Suprapubic skin (tissue), 4 donors: ENCODE measurements around the gene GRM7.

Source experiments
- CTCF ChIP-seq, 2 donors: fragments of 200-600 bp in 1 of 2; fragments of 450-650 bp in 1 of 2; sonication (generic) in 1 of 2; IDR thresholded peaks; one replicate each; pipeline ENCODE4 v1.5.1; 2016 to 2019; ENCODE audit warnings: antibody characterized with exemption in 2 of 2, mild to moderate bottlenecking in 1 of 2, moderate library complexity in 1 of 2
- EP300 ChIP-seq: sonication (generic); formaldehyde crosslinking; IDR thresholded peaks from one replicate; pipeline ENCODE4 v1.6.1; 2017; ENCODE audit warnings: antibody characterized with exemption
- POLR2A ChIP-seq, 2 donors: fragments of 450-650 bp; IDR thresholded peaks; one replicate each; pipeline ENCODE4 v1.6.1; 2017; ENCODE audit warnings: antibody characterized with exemption in 2 of 2, mild to moderate bottlenecking in 2 of 2, moderate library complexity in 2 of 2
- POLR2AphosphoS5 ChIP-seq, 3 donors: sonication (generic); formaldehyde crosslinking; IDR thresholded peaks; one replicate each; pipeline ENCODE4 v1.6.1; 2017; ENCODE audit warnings: antibody characterized with exemption in 3 of 3

GRCh38 chr3:7498715-7499114 is 637.8 kb downstream of the GRM7 start:
- no peak for TF ChIP-seq CTCF (IDR thresholded peaks at IDR 0.05)
- no peak for TF ChIP-seq POLR2AphosphoS5 (IDR thresholded peaks at IDR 0.05)
- TF ChIP-seq POLR2A (IDR thresholded peaks at IDR 0.05): no peak
- TF ChIP-seq EP300: no peak
